Fibroblast of mammary gland (primary cell): ENCODE results near the gene CD226.

Experiments used
- DNase-seq: peaks from one replicate; pipeline ENCODE4 v3.0.0-alpha.2; 2010; ENCODE audit warnings: low read depth
- H3K4me3 ChIP-seq: 2 replicates; pipeline ENCODE4 v1.5.1; 2011; ENCODE audit warnings: low read depth, mild to moderate bottlenecking, low read length, moderate library complexity; ENCODE audit not compliant: control insufficient read depth
- CTCF ChIP-seq: conservative IDR thresholded peaks from 2 replicates; pipeline ENCODE4 v1.5.1; 2011; ENCODE audit warnings: low read depth, low read length, inconsistent platforms; ENCODE audit not compliant: control insufficient read depth, insufficient read depth

The CD226 gene

GRCh38 chr18:69974365-69974764 lies 26.7 kb upstream of the CD226 start:
- DNase-seq: peak; percentile 80
- TF ChIP-seq CTCF: no peak
- no peak overlapping the region for H3K4me3 ChIP-seq

GRCh38 chr18:69969491-69969890 lies 21.8 kb upstream of the CD226 start:
- TF ChIP-seq CTCF: no peak
- DNase-seq: peak; percentile 22
- no peak overlapping the region for H3K4me3 ChIP-seq

GRCh38 chr18:69968039-69968438 lies 20.4 kb upstream of the CD226 start:
- no peak for DNase-seq
- no peak overlapping the region for H3K4me3 ChIP-seq
- TF ChIP-seq CTCF: no peak

- no peak for DNase-seq
- no peak for TF ChIP-seq CTCF
Measured at GRCh38 chr18:69963196-69963595, 15.5 kb upstream of the CD226 start.

GRCh38 chr18:69961718-69962117 lies 14.0 kb upstream of the CD226 start:
- no peak overlapping the region for H3K4me3 ChIP-seq
- TF ChIP-seq CTCF: no peak
- DNase-seq: no peak

More at GRCh38 chr18:69963196-69963595, 15.5 kb upstream of the CD226 start:
- H3K4me3 ChIP-seq: no peak overlapping the region

GRCh38 chr18:69958422-69958821 lies 10.7 kb upstream of the CD226 start:
- no peak overlapping the region for H3K4me3 ChIP-seq
- TF ChIP-seq CTCF: no peak
- no peak for DNase-seq

GRCh38 chr18:69957747-69958146 lies 10.1 kb upstream of the CD226 start:
- no peak for TF ChIP-seq CTCF
- no peak overlapping the region for H3K4me3 ChIP-seq
- DNase-seq: no peak
